Activated T-cell treated with anti-CD3 and anti-CD28 coated beads, Interleukin-2, amount 50 U/mL, for 72 hours (primary cell): Measurements from ENCODE around the gene IQGAP1. TPM values are rescaled to one million over a fixed set of nuclear protein-coding genes. Genes with fewer than 3 reads are reported as not detected.

Experiments used
- ATAC-seq, 2 donors: fragments of 150-1000 bp; cut with Tn5 transposase; replicated peaks in 1 of 2; 2 replicates each; pipeline ENCODE4 v1.10.0; 2021; ENCODE audit warnings: moderate library complexity in 2 of 2, mild to moderate bottlenecking in 1 of 2
- DNase-seq, 2 donors: peaks; one replicate each; pipeline ENCODE4 v3.0.0; 2021 to 2022; ENCODE audit warnings: mixed read lengths in 1 of 2
- H3K27ac Mint-ChIP-seq: one replicate; pipeline ENCODE4 v1.8.0; 2022; ENCODE audit warnings: mild to moderate bottlenecking, moderate library complexity, mixed read lengths
- H3K27me3 Mint-ChIP-seq: one replicate; pipeline ENCODE4 v1.8.0; 2022; ENCODE audit warnings: low read depth, mixed read lengths
- H3K36me3 Mint-ChIP-seq, 2 donors: one replicate each; pipeline ENCODE4 v1.8.0; 2022; ENCODE audit warnings: mixed read lengths in 2 of 2, mild to moderate bottlenecking in 1 of 2; ENCODE audit not compliant: insufficient read depth in 2 of 2
- H3K4me1 Mint-ChIP-seq: one replicate; pipeline ENCODE4 v1.8.0; 2022; ENCODE audit warnings: low read depth, mixed read lengths
- H3K4me3 Mint-ChIP-seq, 2 donors: one replicate each; pipeline ENCODE4 v1.8.0; 2022; ENCODE audit warnings: mild to moderate bottlenecking in 2 of 2, mixed read lengths in 2 of 2, moderate library complexity in 2 of 2
- H3K9me3 Mint-ChIP-seq, 2 donors: one replicate each; pipeline ENCODE4 v1.8.0; 2022; ENCODE audit warnings: mixed read lengths in 2 of 2
- total RNA-seq, 2 donors: library from RNA; stranded (reverse); gene quantifications; one replicate each; pipeline ENCODE4 v1.2.3, GENCODE V29; 2022

The IQGAP1 gene
- total RNA-seq, 2 donors from 2014 or later: 177 to 184 TPM

DNA sequence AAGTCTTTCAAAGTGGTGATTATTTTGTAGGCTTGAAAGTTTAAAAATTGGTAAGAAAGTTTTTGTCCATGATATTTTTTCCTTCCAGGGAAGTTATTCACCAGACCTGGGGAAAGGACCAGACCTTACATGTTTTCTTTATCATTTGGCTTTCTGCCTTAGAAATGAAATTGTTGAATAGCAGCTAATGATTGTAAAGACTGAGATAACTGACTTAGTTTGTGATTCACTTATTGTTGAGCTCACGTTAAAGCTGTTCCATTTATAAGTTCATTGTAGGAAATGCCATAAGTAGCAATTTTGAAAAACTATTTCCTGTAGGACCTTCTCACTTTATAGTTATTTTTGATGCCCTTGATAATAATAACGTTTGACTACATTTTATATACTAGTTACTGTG, 51.9 kb downstream of the IQGAP1 start:
- H3K4me3 Mint-ChIP-seq: no peak overlapping the region
- H3K4me1 Mint-ChIP-seq: peaks cover 8% of the 10 kb centered on the region
- peaks cover 4 to 27% of the 10 kb centered on the region in 2 donors for H3K36me3 Mint-ChIP-seq
- H3K27me3 Mint-ChIP-seq: no peaks in the 10 kb centered on the region
- H3K9me3 Mint-ChIP-seq: no peaks in the 10 kb centered on the region
- DNase-seq: no peak
- H3K27ac Mint-ChIP-seq: peak overlapping the region; percentile 17
- ATAC-seq: no peak

DNA sequence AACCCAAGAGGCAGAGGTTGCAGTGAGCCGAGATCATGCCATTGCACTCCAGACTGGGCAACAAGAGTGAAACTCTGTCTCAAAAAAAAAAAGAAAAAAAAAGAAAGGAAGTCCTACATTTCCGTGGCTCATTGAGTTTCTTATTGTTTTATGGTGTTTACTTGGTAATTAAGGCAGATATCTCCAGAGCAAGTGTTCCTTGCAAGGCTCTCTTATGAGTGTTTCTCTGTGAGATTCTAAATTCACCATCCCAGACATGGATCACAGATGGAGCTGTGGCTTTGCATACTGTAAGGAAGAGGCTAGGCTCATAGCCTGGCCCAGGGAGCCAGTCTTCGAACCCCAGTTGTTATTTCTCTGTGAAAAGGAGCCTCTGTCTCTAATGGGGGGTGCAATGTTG, 53.0 kb downstream of the IQGAP1 start:
- Mint-ChIP-seq H3K36me3 (peaks cover 8 to 29% of the 10 kb centered on the region in 2 donors), H3K27ac (no peak overlapping the region)

DNA sequence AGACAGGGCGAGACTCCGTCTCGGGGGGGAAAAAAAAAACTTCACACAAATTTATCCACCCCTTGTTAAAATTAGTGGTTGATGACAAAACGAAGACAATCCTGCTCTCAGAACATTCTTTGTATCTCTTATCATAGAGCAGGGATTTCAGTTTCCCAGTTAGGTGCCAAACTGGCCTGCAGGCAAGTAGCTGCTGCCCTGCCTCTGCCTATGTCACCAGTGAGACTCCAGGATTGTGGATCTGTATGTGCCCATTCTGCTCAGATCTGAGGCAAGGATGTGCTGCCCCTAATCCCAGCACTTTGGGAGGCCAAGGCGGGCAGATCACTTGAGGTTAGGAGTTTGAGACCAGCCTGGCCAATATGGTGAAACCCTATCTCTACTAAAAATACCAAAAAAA, 54.4 kb downstream of the IQGAP1 start:
- no peaks in the 10 kb centered on the region for H3K27me3 Mint-ChIP-seq
- H3K4me1 Mint-ChIP-seq: no peaks in the 10 kb centered on the region
- ATAC-seq (no peak), DNase-seq (no peak)
- no peaks in the 10 kb centered on the region for H3K9me3 Mint-ChIP-seq
- H3K4me3 Mint-ChIP-seq: no peak overlapping the region
- no peak overlapping the region for H3K27ac Mint-ChIP-seq
- peaks cover 8 to 22% of the 10 kb centered on the region in 2 donors for H3K36me3 Mint-ChIP-seq

More for the DNA sequence above, 53.0 kb downstream of the IQGAP1 start:
- DNase-seq (no peak), ATAC-seq (no peak)
- H3K4me3 Mint-ChIP-seq: no peak overlapping the region
- H3K4me1 Mint-ChIP-seq: peaks cover 1% of the 10 kb centered on the region
- H3K9me3 Mint-ChIP-seq: no peaks in the 10 kb centered on the region
- no peaks in the 10 kb centered on the region for H3K27me3 Mint-ChIP-seq

DNA sequence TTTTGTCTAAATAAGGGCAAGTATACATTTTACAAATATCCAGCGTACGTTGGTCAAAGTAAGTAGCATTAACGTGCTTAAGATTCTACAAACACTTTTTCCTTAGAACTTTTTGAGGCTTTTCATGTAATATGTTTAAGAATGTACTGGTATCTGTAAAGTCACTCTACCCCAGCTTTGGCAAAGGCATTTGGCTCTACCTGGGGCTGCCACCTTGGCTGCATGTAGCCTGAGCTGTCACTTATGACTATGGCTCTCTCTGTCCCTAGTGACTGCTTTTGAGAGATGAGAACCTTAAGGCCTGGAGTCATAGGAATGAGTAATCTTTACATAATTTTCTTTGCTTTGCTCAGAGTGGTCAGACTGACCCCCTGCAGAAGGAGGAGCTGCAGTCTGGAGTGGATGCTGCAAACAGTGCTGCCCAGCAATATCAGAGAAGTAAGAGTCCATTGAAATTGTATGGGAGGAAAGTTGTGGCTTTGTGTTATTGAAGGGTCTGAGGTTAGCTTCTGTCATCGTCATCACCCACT, 61.2 kb downstream of the IQGAP1 start:
- no peaks in the 10 kb centered on the region for H3K9me3 Mint-ChIP-seq
- no peak overlapping the region for H3K27ac Mint-ChIP-seq
- no peaks in the 10 kb centered on the region for H3K4me1 Mint-ChIP-seq
- H3K36me3 Mint-ChIP-seq: peaks cover 14 to 41% of the 10 kb centered on the region in 2 donors
- no peaks in the 10 kb centered on the region for H3K27me3 Mint-ChIP-seq
- H3K4me3 Mint-ChIP-seq: no peak overlapping the region
- ATAC-seq (no peak), DNase-seq (no peak)

DNA sequence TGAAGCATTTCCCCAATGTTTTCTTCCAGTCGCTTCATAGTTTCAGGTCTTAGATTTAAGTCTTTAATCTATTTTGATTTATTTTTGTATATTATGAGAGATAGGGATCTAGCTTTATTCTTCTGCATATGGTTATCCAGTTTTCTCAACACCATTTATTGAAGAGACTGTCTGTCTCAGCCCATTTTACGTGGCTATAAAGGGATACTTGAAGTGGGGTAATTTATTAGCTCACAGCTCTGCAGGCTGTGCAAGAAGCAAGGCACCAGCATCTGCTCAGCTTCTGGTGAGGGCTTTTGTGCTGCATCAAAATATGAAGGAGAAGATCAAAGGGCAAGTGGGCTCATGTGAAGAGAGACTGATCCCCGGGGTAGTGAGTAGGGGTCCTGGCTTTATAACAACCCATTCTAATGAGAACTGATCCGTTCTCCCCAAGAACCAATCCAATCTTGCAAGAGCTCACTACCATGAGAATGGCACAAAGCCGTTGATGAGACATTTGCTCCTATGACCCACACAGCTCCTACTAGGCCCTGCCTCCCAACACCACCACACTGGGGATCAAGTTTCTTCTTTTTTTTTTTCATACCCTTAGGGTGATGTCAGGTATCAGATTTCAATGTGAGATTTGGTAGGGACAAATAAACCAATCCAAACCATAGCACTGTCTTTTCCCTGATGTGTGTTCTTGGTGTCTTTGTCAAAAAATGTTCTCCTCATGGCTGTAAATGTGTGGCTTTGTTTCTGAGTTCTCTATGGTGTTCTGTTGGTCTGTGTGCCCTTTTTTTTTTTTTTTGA, 63.2 kb downstream of the IQGAP1 start:
- no peak for DNase-seq
- no peak for ATAC-seq
- H3K9me3 Mint-ChIP-seq: no peaks in the 10 kb centered on the region
- no peaks in the 10 kb centered on the region for H3K4me1 Mint-ChIP-seq
- H3K4me3 Mint-ChIP-seq: no peak overlapping the region
- H3K27me3 Mint-ChIP-seq: no peaks in the 10 kb centered on the region
- no peak overlapping the region for H3K27ac Mint-ChIP-seq
- H3K36me3 Mint-ChIP-seq: peaks cover 8 to 41% of the 10 kb centered on the region in 2 donors

DNA sequence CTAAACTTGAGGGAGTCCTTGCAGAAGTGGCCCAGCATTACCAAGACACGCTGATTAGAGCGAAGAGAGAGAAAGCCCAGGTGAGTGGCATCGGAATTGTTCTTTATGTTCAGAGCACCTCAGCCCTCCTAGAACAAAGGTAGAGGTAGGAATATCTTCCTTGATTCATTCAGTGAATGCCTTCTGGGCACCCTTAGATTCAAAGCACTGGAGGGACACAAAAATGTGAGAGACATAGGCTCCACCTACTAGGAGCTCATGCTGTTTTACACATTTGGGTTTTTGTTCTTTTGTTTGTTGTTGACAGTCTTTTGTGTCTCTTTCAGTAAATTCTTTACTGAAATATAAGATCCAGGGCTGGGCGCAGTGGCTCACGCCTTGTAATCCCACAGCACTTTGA, 68.2 kb downstream of the IQGAP1 start:
- Mint-ChIP-seq H3K27ac (no peak overlapping the region), H3K36me3 (peaks cover 10 to 47% of the 10 kb centered on the region in 2 donors), H3K27me3 (no peaks in the 10 kb centered on the region), H3K9me3 (no peaks in the 10 kb centered on the region), H3K4me3 (no peak overlapping the region), H3K4me1 (peaks cover 9% of the 10 kb centered on the region)
- DNase-seq: no peak
- no peak for ATAC-seq

DNA sequence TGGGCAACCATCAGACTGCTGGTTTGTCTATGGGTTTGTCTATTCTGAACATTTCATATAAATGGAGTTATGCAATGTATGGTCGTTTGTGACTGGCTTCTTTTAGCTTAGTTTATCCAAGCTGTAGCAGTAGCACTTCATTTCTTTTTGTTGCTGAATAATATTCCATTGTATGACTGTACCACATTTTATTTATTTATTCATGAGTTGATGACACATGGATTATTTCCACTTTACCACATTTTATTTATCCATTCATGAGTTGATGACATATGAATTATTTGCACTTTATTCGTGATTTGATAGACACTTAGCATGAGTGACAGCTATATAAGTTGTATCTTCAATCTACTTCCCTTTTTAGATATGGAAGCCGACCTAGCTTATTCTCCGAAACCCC, 70.0 kb downstream of the IQGAP1 start:
- H3K36me3 Mint-ChIP-seq: peaks cover 10 to 43% of the 10 kb centered on the region in 2 donors
- no peak for ATAC-seq
- H3K4me3 Mint-ChIP-seq: no peak overlapping the region
- no peaks in the 10 kb centered on the region for H3K9me3 Mint-ChIP-seq
- no peak for DNase-seq
- peaks cover 15% of the 10 kb centered on the region for H3K4me1 Mint-ChIP-seq
- peak overlapping the region; percentile 45 for H3K27ac Mint-ChIP-seq
- H3K27me3 Mint-ChIP-seq: no peaks in the 10 kb centered on the region

DNA sequence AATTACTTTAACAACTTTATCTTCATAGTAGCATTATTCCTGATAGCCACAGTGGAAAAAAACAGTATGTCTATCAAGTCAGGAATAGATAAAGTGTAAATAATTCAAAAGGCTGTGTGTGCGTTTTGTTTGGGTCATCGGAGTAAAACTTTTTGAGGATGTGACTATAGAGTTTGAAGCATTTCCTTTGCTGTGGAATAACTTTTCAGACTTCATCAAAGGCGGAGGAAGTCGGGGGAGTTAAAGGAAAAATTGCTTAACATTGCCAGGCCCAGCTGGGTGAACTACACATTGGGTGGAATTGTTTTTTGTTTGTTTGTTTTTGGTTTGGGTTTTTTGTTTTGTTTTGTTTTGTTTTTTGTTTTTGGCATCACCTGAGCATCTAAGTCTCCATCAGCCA, 71.3 kb downstream of the IQGAP1 start:
- Mint-ChIP-seq H3K27ac (peak overlapping the region; percentile 45), H3K4me1 (peaks cover 20% of the 10 kb centered on the region), H3K4me3 (no peak overlapping the region), H3K27me3 (no peaks in the 10 kb centered on the region), H3K9me3 (no peaks in the 10 kb centered on the region), H3K36me3 (peaks cover 10 to 32% of the 10 kb centered on the region in 2 donors)
- DNase-seq (no peak), ATAC-seq (no peak)

DNA sequence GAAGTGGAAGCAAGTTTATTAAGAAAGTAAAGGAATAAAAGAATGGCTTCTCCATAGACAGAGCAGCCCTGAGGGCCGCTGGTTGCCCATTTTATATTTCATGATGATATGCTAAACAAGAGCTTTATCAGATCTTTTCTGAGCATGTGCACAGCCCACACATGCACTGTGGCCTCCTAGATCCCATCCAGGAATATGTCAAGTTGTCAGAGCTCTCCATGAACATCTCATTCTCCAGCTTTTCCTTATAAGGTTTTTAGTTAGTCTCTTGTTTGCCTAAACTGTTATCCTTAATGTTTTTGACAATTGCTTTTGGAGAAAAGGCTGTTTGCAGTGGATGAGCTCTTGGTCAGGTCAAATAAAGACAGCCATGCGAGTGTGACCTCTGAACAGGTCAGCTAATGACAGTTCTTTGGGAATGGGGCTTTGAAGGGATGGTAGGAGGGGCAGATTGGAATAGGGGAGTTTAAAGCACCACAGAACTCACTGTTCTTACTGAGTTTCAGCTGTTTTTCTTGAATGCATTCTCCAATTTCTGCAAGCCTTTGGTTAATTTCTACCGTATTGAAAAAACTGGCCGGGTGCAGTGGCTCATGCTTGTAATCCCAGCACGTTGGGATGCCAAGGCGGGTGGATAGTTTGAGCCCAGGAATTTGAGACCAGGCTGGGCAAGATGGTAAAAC, 72.2 kb downstream of the IQGAP1 start:
- Mint-ChIP-seq H3K27ac (no peak overlapping the region), H3K36me3 (peaks cover 10 to 30% of the 10 kb centered on the region in 2 donors), H3K4me1 (peaks cover 24% of the 10 kb centered on the region), H3K4me3 (no peak overlapping the region), H3K9me3 (no peaks in the 10 kb centered on the region), H3K27me3 (no peaks in the 10 kb centered on the region)
- DNase-seq (no peak), ATAC-seq (no peak)

DNA sequence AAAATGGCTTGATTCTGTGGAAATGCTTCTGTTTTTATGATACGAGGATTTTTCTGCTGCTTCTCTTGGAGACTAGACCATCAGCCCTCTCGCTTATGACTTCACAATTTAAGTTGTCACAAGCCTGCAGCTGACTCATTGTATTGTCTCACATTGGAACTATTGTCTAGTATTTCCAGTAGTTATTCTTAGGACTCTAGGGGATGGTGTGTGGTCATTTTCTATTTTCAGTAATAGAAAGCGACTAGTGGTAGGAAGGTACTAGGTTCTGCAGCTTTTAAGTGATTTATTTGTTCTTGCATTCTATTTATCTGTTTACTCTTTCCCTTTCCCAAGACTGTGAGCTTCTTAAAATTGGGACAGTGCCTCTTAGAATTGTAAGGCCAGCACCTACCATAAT, 75.3 kb downstream of the IQGAP1 start:
- Mint-ChIP-seq H3K9me3 (no peaks in the 10 kb centered on the region), H3K4me1 (peaks cover 18% of the 10 kb centered on the region), H3K4me3 (no peak overlapping the region), H3K27ac (peak overlapping the region; percentile 90), H3K36me3 (peaks cover 9 to 35% of the 10 kb centered on the region in 2 donors), H3K27me3 (no peaks in the 10 kb centered on the region)
- ATAC-seq: no peak
- no peak for DNase-seq

DNA sequence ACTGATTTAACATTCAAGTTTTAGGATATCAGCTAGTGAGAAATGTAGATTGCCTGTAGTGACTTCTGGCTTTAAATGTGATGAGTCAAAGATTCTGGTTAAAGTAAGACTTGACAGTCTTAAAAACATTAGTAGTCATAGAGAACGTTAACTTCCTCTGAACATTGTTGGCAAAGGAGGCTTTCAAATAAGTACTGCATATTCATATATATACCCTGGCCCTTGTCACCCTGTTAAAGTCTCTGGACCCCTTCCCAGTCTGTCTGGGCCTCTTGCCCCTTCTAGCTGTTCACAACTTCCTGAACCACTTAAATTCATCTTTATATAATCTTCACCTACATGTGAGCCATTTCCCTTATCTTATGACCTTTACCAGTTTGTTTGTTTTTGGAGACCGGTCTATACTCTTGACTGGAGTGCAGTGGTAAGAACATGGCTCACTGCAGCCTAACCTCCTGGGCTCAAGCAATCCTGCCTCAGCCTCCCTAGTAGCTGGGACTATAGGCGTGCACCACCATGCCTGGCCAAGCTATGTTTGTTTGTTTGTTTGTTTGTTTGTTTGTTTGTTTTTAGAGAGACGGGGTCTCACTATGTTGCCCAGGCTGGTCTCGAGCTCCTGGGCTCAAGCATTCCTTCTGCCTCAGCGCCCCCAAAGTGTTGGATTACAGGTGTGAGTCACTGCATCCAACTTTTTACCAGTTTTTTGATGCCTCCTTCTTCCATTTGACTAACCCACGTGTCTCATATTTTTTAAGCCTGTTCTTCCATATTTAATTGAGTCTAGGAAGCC, 77.3 kb downstream of the IQGAP1 start:
- Mint-ChIP-seq H3K36me3 (peaks cover 6 to 37% of the 10 kb centered on the region in 2 donors), H3K4me3 (peak overlapping the region in 1 of 2 donors; percentile 4), H3K4me1 (peaks cover 15% of the 10 kb centered on the region), H3K9me3 (no peaks in the 10 kb centered on the region), H3K27ac (peak overlapping the region; percentile 90), H3K27me3 (no peaks in the 10 kb centered on the region)
- ATAC-seq (peak; percentile 87 to 96), DNase-seq (peak in 1 of 2 donors; percentile 5)

DNA sequence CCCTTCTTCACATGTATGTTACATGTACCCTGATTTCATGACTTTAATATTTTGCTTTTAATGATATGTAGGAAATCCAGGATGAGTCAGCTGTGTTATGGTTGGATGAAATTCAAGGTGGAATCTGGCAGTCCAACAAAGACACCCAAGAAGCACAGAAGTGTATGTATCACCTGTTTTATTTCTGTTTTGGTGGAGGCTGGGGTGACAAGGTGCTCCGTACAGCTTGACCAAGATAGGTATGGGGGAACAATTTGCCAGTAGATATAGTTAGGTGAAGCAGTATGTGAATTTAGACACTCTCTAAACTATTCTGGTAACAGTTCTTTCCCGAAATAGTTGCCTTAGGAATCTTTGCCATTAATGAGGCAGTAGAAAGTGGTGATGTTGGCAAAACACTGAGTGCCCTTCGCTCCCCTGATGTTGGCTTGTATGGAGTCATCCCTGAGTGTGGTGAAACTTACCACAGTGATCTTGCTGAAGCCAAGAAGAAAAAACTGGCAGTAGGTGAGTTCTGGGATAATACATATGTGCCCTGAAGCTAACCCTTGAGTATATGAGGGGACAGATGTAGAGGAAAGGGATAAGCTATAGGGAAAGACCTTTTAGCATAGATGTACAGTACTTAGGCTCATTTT, 78.0 kb downstream of the IQGAP1 start:
- Mint-ChIP-seq H3K9me3 (no peaks in the 10 kb centered on the region), H3K27ac (peak overlapping the region; percentile 90)

More for the DNA sequence above, 78.0 kb downstream of the IQGAP1 start:
- DNase-seq: no peak
- peaks cover 8 to 39% of the 10 kb centered on the region in 2 donors for H3K36me3 Mint-ChIP-seq
- peaks cover 15% of the 10 kb centered on the region for H3K4me1 Mint-ChIP-seq
- no peak for ATAC-seq
- no peaks in the 10 kb centered on the region for H3K27me3 Mint-ChIP-seq
- H3K4me3 Mint-ChIP-seq: no peak overlapping the region
